GM10847 (cell line): ENCODE measurements around the gene SLC39A11.

Experiments
- POLR2A ChIP-seq: IDR thresholded peaks from 2 replicates; pipeline ENCODE4 v1.6.1; 2011; ENCODE audit not compliant: insufficient read length; ENCODE audit errors: extremely low read depth

The SLC39A11 gene

DNA sequence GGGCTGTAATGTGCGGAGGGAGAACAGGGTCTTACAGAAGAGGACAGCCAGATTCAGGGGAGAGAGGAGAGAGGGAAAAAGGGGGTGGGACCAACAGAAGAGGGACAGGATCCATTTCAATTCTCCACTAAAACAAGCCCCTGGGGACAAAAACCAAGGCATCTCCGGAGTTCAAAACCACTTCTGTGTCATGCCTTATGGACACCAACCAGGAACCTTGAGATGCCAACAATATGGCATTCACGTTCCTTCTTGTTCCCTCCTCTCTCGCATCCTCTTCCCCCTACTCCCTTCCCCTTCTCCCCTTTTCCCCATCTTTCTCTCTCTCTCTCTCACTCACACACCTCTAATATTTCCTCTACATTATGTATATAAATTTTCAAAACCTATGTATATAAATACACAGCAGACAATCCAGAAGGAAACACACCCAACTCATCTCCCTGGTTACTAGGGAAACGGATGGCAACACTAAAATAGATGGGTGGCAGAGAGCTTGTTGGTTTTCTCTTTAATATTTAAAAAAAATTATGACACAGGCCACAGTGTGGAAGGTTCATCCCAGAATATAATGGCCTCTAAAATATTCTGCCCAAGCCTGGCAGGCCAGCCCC lies 123.1 kb downstream of the SLC39A11 start:
- TF ChIP-seq POLR2A: no peak

- no peak for TF ChIP-seq POLR2A
Measured at GRCh38 chr17:72968798-72969197, 123.7 kb downstream of the SLC39A11 start.

DNA sequence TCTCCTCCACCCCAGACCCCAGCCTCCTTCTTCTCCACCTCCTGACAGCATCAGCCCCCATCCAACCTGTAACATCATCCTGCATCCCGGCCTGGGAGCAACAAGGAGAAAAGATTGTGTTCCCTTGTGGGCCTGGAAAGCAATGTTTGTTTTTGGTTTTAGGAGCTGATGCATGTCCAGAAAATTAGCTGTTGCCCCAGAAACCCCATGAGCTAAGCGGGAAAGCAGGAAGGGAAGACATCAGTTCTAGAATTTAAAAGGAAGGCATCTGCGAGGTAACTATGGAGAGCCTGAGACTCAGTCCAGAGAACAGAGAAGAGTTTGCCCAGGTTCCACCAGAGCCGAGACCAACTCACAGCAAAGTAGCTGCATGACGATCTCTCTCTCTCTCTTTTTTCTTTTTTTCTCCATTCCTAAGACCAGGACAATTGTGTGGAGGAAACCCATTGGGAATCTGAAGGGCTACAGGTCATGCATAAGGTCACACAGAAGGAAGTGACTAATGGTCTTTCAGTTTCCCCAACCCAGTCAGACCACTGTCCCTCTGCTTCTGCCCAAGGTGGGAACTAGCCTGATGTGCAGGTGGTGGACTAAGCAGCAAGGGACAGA lies 124.4 kb downstream of the SLC39A11 start:
- TF ChIP-seq POLR2A: no peak

- no peak for TF ChIP-seq POLR2A
Measured at GRCh38 chr17:72967277-72967970, 125.1 kb downstream of the SLC39A11 start.

- no peak for TF ChIP-seq POLR2A
Measured at GRCh38 chr17:72962106-72962505, 130.4 kb downstream of the SLC39A11 start.

DNA sequence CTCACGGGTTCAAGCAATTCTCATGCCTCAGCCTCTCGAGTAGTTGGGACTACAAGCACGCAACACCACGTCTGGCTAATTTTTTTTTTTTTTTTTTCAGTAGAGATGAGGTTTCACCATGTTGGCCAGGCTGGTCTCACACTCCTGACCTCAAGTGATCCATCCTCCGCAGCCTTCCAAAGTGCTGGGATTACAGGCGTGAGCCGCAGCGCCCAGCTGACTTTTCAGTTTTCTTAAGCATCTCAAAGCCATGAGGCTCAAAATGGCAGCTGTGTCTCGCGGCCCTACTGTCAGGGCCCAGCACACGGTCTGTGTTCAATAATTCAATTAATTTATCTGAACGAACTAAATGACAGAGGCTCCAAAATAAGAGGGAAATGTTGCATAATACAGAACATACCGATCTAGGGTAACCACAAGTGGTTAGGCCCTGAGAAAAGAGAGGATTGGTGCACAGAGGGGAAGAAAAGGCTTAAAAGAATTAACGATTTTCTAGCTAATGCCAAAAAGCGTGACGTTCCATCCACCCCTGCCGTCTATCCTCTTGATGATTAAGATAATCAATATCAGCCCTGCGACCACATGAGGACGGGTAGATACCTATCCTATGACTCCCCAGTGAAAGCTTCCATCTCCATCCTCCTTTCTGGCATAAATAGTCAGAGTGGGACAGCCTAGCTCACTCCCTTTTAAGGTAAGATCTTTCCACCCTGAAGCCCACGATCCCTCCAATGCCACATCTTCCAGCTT lies 136.9 kb downstream of the SLC39A11 start:
- TF ChIP-seq POLR2A: no peak

- no peak for TF ChIP-seq POLR2A
Measured at GRCh38 chr17:72954579-72954978, 137.9 kb downstream of the SLC39A11 start.

- TF ChIP-seq POLR2A: no peak
Measured at GRCh38 chr17:72953621-72954020, 138.9 kb downstream of the SLC39A11 start.

GRCh38 chr17:72952641-72953315 lies 139.7 kb downstream of the SLC39A11 start:
- no peak for TF ChIP-seq POLR2A

GRCh38 chr17:72952220-72952619 lies 140.3 kb downstream of the SLC39A11 start:
- TF ChIP-seq POLR2A: no peak

GRCh38 chr17:72950242-72950931 lies 142.1 kb downstream of the SLC39A11 start:
- TF ChIP-seq POLR2A: no peak

GRCh38 chr17:72948115-72948514 lies 144.4 kb downstream of the SLC39A11 start:
- no peak for TF ChIP-seq POLR2A

- no peak for TF ChIP-seq POLR2A
Measured at GRCh38 chr17:72947475-72947874, 145.0 kb downstream of the SLC39A11 start.

DNA sequence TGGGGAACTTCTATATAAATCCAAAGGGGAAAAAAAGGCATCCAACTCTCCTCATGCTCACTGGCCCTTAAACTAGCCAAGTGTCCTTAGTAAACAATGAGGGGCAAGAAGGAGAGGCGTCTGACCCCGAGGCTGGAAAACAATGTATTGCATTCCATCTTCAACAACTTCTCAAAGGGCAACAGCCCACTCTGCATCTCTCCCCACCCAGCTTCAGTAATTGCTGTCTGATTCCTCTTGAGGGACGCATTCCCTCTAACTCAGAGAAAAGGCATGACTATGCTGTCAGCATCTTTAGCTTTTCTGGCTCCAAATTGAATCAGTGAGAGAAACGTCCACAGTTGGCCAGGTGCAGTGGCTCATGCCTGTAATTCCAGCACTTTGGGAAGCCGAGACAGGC lies 145.8 kb downstream of the SLC39A11 start:
- TF ChIP-seq POLR2A: no peak

DNA sequence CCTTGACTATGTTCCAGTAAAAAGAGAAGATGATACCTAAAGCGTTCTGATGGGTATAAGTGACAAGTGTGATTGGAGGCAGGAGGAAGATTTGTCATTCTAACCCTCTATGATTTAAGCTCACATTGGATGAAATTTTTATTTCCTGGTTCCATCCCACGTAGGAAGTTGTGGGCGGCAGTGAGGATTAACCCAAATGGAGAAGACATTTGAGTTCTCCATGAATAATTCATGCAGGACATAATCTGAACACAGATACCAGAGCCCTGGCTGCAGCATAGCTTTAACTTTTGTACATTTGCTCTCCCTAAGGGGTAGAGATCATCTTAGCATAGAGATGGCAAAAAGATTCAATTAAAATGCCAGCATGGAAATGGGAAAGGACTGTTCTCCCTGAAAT lies 146.3 kb downstream of the SLC39A11 start:
- no peak for TF ChIP-seq POLR2A

DNA sequence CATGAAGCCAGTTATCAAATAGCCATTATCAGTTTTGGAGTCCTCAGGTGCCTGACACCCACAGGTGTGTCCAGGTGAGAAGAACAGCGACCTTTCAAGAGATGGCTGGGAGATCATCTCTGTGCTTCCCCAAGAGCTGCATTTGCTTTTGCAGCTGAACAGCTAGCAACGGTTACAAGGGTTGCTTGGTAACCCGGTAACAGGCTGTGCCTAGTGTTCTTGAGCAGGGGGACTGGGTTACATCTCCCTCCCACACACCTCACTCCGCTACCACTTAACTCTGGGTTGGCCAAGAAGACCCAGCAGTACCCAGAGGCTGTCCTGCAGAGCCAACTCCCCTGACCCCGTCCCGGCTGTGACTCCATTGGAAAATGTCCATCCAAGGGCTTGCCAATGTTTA lies 147.0 kb downstream of the SLC39A11 start:
- TF ChIP-seq POLR2A: no peak
